GM12873 (cell line): ENCODE data around the gene STARD8.

Source experiments
- CTCF ChIP-seq: IDR thresholded peaks from 2 replicates; pipeline ENCODE4 v1.5.1; 2012; ENCODE audit warnings: low read depth, mild to moderate bottlenecking, moderate library complexity, low read length, control low read depth; ENCODE audit not compliant: insufficient read depth; ENCODE audit errors: missing control alignments

STARD8 gene

GRCh38 chrX:68717196-68717595 is 69.7 kb downstream of the STARD8 start:
- TF ChIP-seq CTCF: no peak

GRCh38 chrX:68717663-68718442 is 70.4 kb downstream of the STARD8 start:
- TF ChIP-seq CTCF: no peak

- no peak for TF ChIP-seq CTCF
These were observed 71.0 kb downstream of the STARD8 start for GRCh38 chrX:68718443-68718820.

GRCh38 chrX:68719181-68719903 is 71.9 kb downstream of the STARD8 start:
- TF ChIP-seq CTCF: no peak

GRCh38 chrX:68719904-68720614 is 72.6 kb downstream of the STARD8 start:
- TF ChIP-seq CTCF: peak; percentile 45

GRCh38 chrX:68720851-68721250 is 73.4 kb downstream of the STARD8 start:
- no peak for TF ChIP-seq CTCF

- no peak for TF ChIP-seq CTCF
These were observed 74.1 kb downstream of the STARD8 start for GRCh38 chrX:68721546-68721945.
